ENCODE data around the gene KRT6B. TPM values are rescaled to one million over a fixed set of nuclear protein-coding genes. Genes with fewer than 3 reads are reported as not detected.

The KRT6B gene
- total RNA-seq, 1 experiment from 2014 or later: not detected

- CTCF ChIA-PET: no interaction called here
- intact Hi-C loops (cut with micrococcal nuclease; ENCODE audit: unreplicated experiment): no loop called here
- DNase-seq (ENCODE audit: low spot score): no peak
- Histone ChIP-seq H3K27me3 (replicated peaks; ENCODE audit: insufficient read depth, low read depth, low read length, poor library complexity) (peaks cover 50% of the 10 kb centered on the region), H3K27ac (ENCODE audit: low read depth, low read length, poor library complexity, severe bottlenecking) (no peak overlapping the region), H3K4me3 (ENCODE audit: low read depth, low read length, poor library complexity, severe bottlenecking) (no peak overlapping the region), H3K9me3 (ENCODE audit: low read depth, low read length, poor library complexity, severe bottlenecking) (no peaks in the 10 kb centered on the region), H3K36me3 (ENCODE audit: insufficient read depth, low read length, poor library complexity, severe bottlenecking) (no peaks in the 10 kb centered on the region), H3K4me1 (ENCODE audit: insufficient read depth, low read length, poor library complexity, severe bottlenecking) (no peaks in the 10 kb centered on the region)
- POLR2A ChIA-PET (ENCODE audit: low non-redundant PET): no interaction called here
- BruUV-seq (replicated peaks): no TSS peak
- TF ChIP-seq EZH2 (IDR thresholded peaks at IDR 0.05; ENCODE audit: borderline replicate concordance, low read depth, low read length, poor library complexity, severe bottlenecking): no peak
- TF ChIP-seq CTCF (conservative IDR thresholded peaks at IDR 0.05; ENCODE audit: low read depth, low read length): no peak
Observed at GRCh38 chr12:52428121-52428520, 23.8 kb downstream of the KRT6B start.

- ChIA-PET CTCF (no interaction called here), POLR2A (ENCODE audit: low non-redundant PET) (interaction anchor here (0.6 kb wide), 1 partner anchor 502 kb away, joined by 3 read pairs; no protein-coding TSS in a partner anchor)
- no TSS peak for BruUV-seq (replicated peaks)
- Histone ChIP-seq H3K36me3 (ENCODE audit: insufficient read depth, low read length, poor library complexity, severe bottlenecking) (no peaks in the 10 kb centered on the region), H3K4me1 (ENCODE audit: insufficient read depth, low read length, poor library complexity, severe bottlenecking) (no peaks in the 10 kb centered on the region), H3K9me3 (ENCODE audit: low read depth, low read length, poor library complexity, severe bottlenecking) (no peaks in the 10 kb centered on the region), H3K4me3 (ENCODE audit: low read depth, low read length, poor library complexity, severe bottlenecking) (no peak overlapping the region), H3K27ac (ENCODE audit: low read depth, low read length, poor library complexity, severe bottlenecking) (no peak overlapping the region), H3K27me3 (replicated peaks; ENCODE audit: insufficient read depth, low read depth, low read length, poor library complexity) (peaks cover 43% of the 10 kb centered on the region)
- DNase-seq (ENCODE audit: low spot score): no peak
- TF ChIP-seq CTCF (conservative IDR thresholded peaks at IDR 0.05; ENCODE audit: low read depth, low read length) (no peak), EZH2 (IDR thresholded peaks at IDR 0.05; ENCODE audit: borderline replicate concordance, low read depth, low read length, poor library complexity, severe bottlenecking) (no peak)
- intact Hi-C loops (cut with micrococcal nuclease; ENCODE audit: unreplicated experiment): no loop called here
Observed at GRCh38 chr12:52427083-52427482, 24.9 kb downstream of the KRT6B start.

- H3K4me3 ChIP-seq (ENCODE audit: low read depth, low read length, poor library complexity, severe bottlenecking): no peak overlapping the region
- ChIA-PET CTCF (no interaction called here), POLR2A (ENCODE audit: low non-redundant PET) (no interaction called here)
- no peaks in the 10 kb centered on the region for H3K4me1 ChIP-seq (ENCODE audit: insufficient read depth, low read length, poor library complexity, severe bottlenecking)
- intact Hi-C loops (cut with micrococcal nuclease; ENCODE audit: unreplicated experiment): no loop called here
- peaks cover 32% of the 10 kb centered on the region for H3K27me3 ChIP-seq (replicated peaks; ENCODE audit: insufficient read depth, low read depth, low read length, poor library complexity)
- H3K36me3 ChIP-seq (ENCODE audit: insufficient read depth, low read length, poor library complexity, severe bottlenecking): no peaks in the 10 kb centered on the region
- no TSS peak for BruUV-seq (replicated peaks)
- no peak overlapping the region for H3K27ac ChIP-seq (ENCODE audit: low read depth, low read length, poor library complexity, severe bottlenecking)
- no peak for TF ChIP-seq EZH2 (IDR thresholded peaks at IDR 0.05; ENCODE audit: borderline replicate concordance, low read depth, low read length, poor library complexity, severe bottlenecking)
- TF ChIP-seq CTCF (conservative IDR thresholded peaks at IDR 0.05; ENCODE audit: low read depth, low read length): no peak
- no peaks in the 10 kb centered on the region for H3K9me3 ChIP-seq (ENCODE audit: low read depth, low read length, poor library complexity, severe bottlenecking)
- no peak for DNase-seq (ENCODE audit: low spot score)
Observed at GRCh38 chr12:52426034-52426433, 25.9 kb downstream of the KRT6B start.
